Effector memory CD8-positive, alpha-beta T cell (primary cell): ENCODE data around the gene IFRD1.

ENCODE experiments used
- ATAC-seq: fragments of 150-1000 bp; cut with Tn5 transposase; replicated peaks from 2 replicates; pipeline ENCODE4 v1.10.0; 2021; ENCODE audit warnings: mild to moderate bottlenecking, moderate library complexity
- DNase-seq, 3 experiments: peaks; one replicate each; pipeline ENCODE4 v3.0.0; 2021
- H3K27ac Mint-ChIP-seq, 2 donors: one replicate each; pipeline ENCODE4 v1.8.0; 2022; ENCODE audit warnings: mild to moderate bottlenecking in 2 of 2, mixed read lengths in 2 of 2, moderate library complexity in 2 of 2
- H3K27me3 Mint-ChIP-seq, 2 donors: one replicate each; pipeline ENCODE4 v1.8.0; 2022; ENCODE audit warnings: mixed read lengths in 2 of 2
- H3K36me3 Mint-ChIP-seq: one replicate; pipeline ENCODE4 v1.8.0; 2022; ENCODE audit warnings: mild to moderate bottlenecking, moderate library complexity, mixed read lengths; ENCODE audit not compliant: insufficient read depth
- H3K4me1 Mint-ChIP-seq, 2 donors: one replicate each; pipeline ENCODE4 v1.8.0; 2022; ENCODE audit warnings: low read depth in 2 of 2, mixed read lengths in 2 of 2
- H3K4me3 Mint-ChIP-seq, 2 donors: one replicate each; pipeline ENCODE4 v1.8.0; 2022; ENCODE audit warnings: mild to moderate bottlenecking in 2 of 2, mixed read lengths in 2 of 2, moderate library complexity in 2 of 2
- H3K9me3 Mint-ChIP-seq, 2 donors: one replicate each; pipeline ENCODE4 v1.8.0; 2022; ENCODE audit warnings: mixed read lengths in 2 of 2
- total RNA-seq, 9 experiments: gene quantifications; one replicate each; lab custom pipeline; 2026; lab: John Stamatoyannopoulos, UW

IFRD1 gene
- total RNA-seq: 17.7 to 188 (median 34.2) reads per million in 9 experiments

GRCh38 chr7:112449902-112450806 is at the start of gene IFRD1:
Gene IFRD1 (plus strand): TSS chr7:112450460. CDS start chr7:112450689, 229 bp downstream.
- DNase-seq (peak; percentile 99), ATAC-seq (peak; percentile 75)
- Mint-ChIP-seq H3K4me3 (peak within 1 kb of the TSS; percentile 96 to 97), H3K9me3 (no peaks in the 10 kb centered on the region), H3K4me1 (peaks cover 20 to 21% of the 10 kb centered on the region in 2 donors), H3K27me3 (no peaks in the 10 kb centered on the region), H3K27ac (peak within 1 kb of the TSS; percentile 98 to 100), H3K36me3 (peaks cover 26% of the 10 kb centered on the region)

GRCh38 chr7:112404321-112404720 is 45.9 kb upstream of the IFRD1 start:
- no peak overlapping the region for H3K27ac Mint-ChIP-seq
- no peaks in the 10 kb centered on the region for H3K4me1 Mint-ChIP-seq
- DNase-seq (no peak), ATAC-seq (no peak)
- peaks cover 39 to 50% of the 10 kb centered on the region in 2 donors for H3K27me3 Mint-ChIP-seq
- no peaks in the 10 kb centered on the region for H3K9me3 Mint-ChIP-seq
- H3K4me3 Mint-ChIP-seq: no peak overlapping the region
- H3K36me3 Mint-ChIP-seq: no peaks in the 10 kb centered on the region

GRCh38 chr7:112405286-112405685 is 45.0 kb upstream of the IFRD1 start:
- Mint-ChIP-seq H3K9me3 (no peaks in the 10 kb centered on the region), H3K4me3 (no peak overlapping the region), H3K27ac (no peak overlapping the region), H3K4me1 (no peaks in the 10 kb centered on the region), H3K36me3 (no peaks in the 10 kb centered on the region), H3K27me3 (peaks cover 48 to 49% of the 10 kb centered on the region in 2 donors)
- DNase-seq: no peak
- no peak for ATAC-seq

GRCh38 chr7:112407261-112407660 is 43.0 kb upstream of the IFRD1 start:
- Mint-ChIP-seq H3K4me3 (no peak overlapping the region), H3K27me3 (peaks cover 54 to 59% of the 10 kb centered on the region in 2 donors), H3K27ac (no peak overlapping the region), H3K9me3 (no peaks in the 10 kb centered on the region), H3K4me1 (no peaks in the 10 kb centered on the region), H3K36me3 (no peaks in the 10 kb centered on the region)
- no peak for DNase-seq
- no peak for ATAC-seq

GRCh38 chr7:112410092-112410491 is 40.2 kb upstream of the IFRD1 start:
- no peak overlapping the region for H3K27ac Mint-ChIP-seq
- no peaks in the 10 kb centered on the region for H3K36me3 Mint-ChIP-seq
- no peaks in the 10 kb centered on the region for H3K4me1 Mint-ChIP-seq
- no peak for DNase-seq
- no peaks in the 10 kb centered on the region for H3K9me3 Mint-ChIP-seq
- H3K27me3 Mint-ChIP-seq: peaks cover 46 to 54% of the 10 kb centered on the region in 2 donors
- no peak overlapping the region for H3K4me3 Mint-ChIP-seq
- ATAC-seq: no peak

- H3K27me3 Mint-ChIP-seq: peaks cover 41 to 66% of the 10 kb centered on the region in 2 donors
- H3K4me3 Mint-ChIP-seq: no peak overlapping the region
- no peaks in the 10 kb centered on the region for H3K9me3 Mint-ChIP-seq
- H3K4me1 Mint-ChIP-seq: no peaks in the 10 kb centered on the region
- no peaks in the 10 kb centered on the region for H3K36me3 Mint-ChIP-seq
- no peak for DNase-seq
- no peak overlapping the region for H3K27ac Mint-ChIP-seq
- ATAC-seq: no peak
Observed at GRCh38 chr7:112411186-112411795, 39.0 kb upstream of the IFRD1 start.

GRCh38 chr7:112414855-112415490 is 35.3 kb upstream of the IFRD1 start:
- H3K36me3 Mint-ChIP-seq: no peaks in the 10 kb centered on the region
- DNase-seq (no peak), ATAC-seq (peak; percentile 32)
- no peak overlapping the region for H3K27ac Mint-ChIP-seq
- H3K9me3 Mint-ChIP-seq: no peaks in the 10 kb centered on the region
- H3K4me1 Mint-ChIP-seq: no peaks in the 10 kb centered on the region
- H3K27me3 Mint-ChIP-seq: peaks cover 16 to 49% of the 10 kb centered on the region in 2 donors
- no peak overlapping the region for H3K4me3 Mint-ChIP-seq

- no peak for DNase-seq
- Mint-ChIP-seq H3K4me1 (no peaks in the 10 kb centered on the region), H3K27ac (no peak overlapping the region), H3K9me3 (no peaks in the 10 kb centered on the region), H3K27me3 (peaks cover 10 to 38% of the 10 kb centered on the region in 2 donors), H3K36me3 (no peaks in the 10 kb centered on the region), H3K4me3 (no peak overlapping the region)
- ATAC-seq: no peak
Observed at GRCh38 chr7:112416127-112416526, 34.1 kb upstream of the IFRD1 start.

GRCh38 chr7:112419543-112420130 is 30.6 kb upstream of the IFRD1 start:
- no peaks in the 10 kb centered on the region for H3K9me3 Mint-ChIP-seq
- no peak overlapping the region for H3K27ac Mint-ChIP-seq
- no peaks in the 10 kb centered on the region for H3K36me3 Mint-ChIP-seq
- no peak for ATAC-seq
- DNase-seq: no peak
- H3K27me3 Mint-ChIP-seq: peaks cover 0 to 24% of the 10 kb centered on the region in 2 donors
- no peak overlapping the region for H3K4me3 Mint-ChIP-seq
- H3K4me1 Mint-ChIP-seq: peaks cover 8 to 10% of the 10 kb centered on the region in 2 donors

GRCh38 chr7:112420236-112420861 is 29.9 kb upstream of the IFRD1 start:
- Mint-ChIP-seq H3K4me1 (peaks cover 8 to 10% of the 10 kb centered on the region in 2 donors), H3K36me3 (no peaks in the 10 kb centered on the region), H3K27me3 (peaks cover 0 to 20% of the 10 kb centered on the region in 2 donors), H3K9me3 (no peaks in the 10 kb centered on the region), H3K27ac (no peak overlapping the region), H3K4me3 (no peak overlapping the region)
- no peak for DNase-seq
- ATAC-seq: no peak

- no peak for DNase-seq
Observed at GRCh38 chr7:112421666-112422486, 28.4 kb upstream of the IFRD1 start.

GRCh38 chr7:112422842-112423496 is 27.3 kb upstream of the IFRD1 start:
- no peak overlapping the region for H3K4me3 Mint-ChIP-seq
- no peaks in the 10 kb centered on the region for H3K27me3 Mint-ChIP-seq
- no peak overlapping the region for H3K27ac Mint-ChIP-seq
- H3K36me3 Mint-ChIP-seq: no peaks in the 10 kb centered on the region
- no peaks in the 10 kb centered on the region for H3K9me3 Mint-ChIP-seq
- peaks cover 8 to 10% of the 10 kb centered on the region in 2 donors for H3K4me1 Mint-ChIP-seq
- DNase-seq (no peak), ATAC-seq (no peak)

More at GRCh38 chr7:112421666-112422486, 28.4 kb upstream of the IFRD1 start:
- no peaks in the 10 kb centered on the region for H3K36me3 Mint-ChIP-seq
- no peak overlapping the region for H3K4me3 Mint-ChIP-seq
- H3K27me3 Mint-ChIP-seq: peaks cover 0 to 6% of the 10 kb centered on the region in 2 donors
- no peak for ATAC-seq
- no peak overlapping the region for H3K27ac Mint-ChIP-seq
- H3K4me1 Mint-ChIP-seq: peaks cover 8 to 10% of the 10 kb centered on the region in 2 donors
- no peaks in the 10 kb centered on the region for H3K9me3 Mint-ChIP-seq
